ENCODE results near the gene CYP1A2. TPM values are rescaled to one million over a fixed set of nuclear protein-coding genes. Genes with fewer than 3 reads are reported as not detected.
"Not testable (repeated sequence)": the region's sequence is repeated elsewhere in the genome, so short reads cannot be mapped to it uniquely, and the experiment has no call there.

The CYP1A2 gene
- total RNA-seq, 1 experiment from 2014 or later: not detected

GRCh38 chr15:74735305-74735704 lies 13.3 kb upstream of the CYP1A2 start:
- H3K14ac ChIP-seq (ENCODE audit: insufficient read depth, low read length): no peak overlapping the region
- Mint-ChIP-seq H3K9me3 (peaks cover 0 to 3% of the 10 kb centered on the region in 2 experiments; a peak in 1 of 5 replicates), H3K36me3 (ENCODE audit: insufficient read depth in 1 of 3, low read depth in 3 of 3) (no peaks in the 10 kb centered on the region), H3K4me1 (peaks cover 5 to 6% of the 10 kb centered on the region in 2 experiments; a peak in 2 of 4 replicates), H3K4me3 (no peak overlapping the region), H3K27ac (no peak overlapping the region), H3K27me3 (ENCODE audit: low read depth) (peaks cover 82% of the 10 kb centered on the region)
- no peak overlapping the region for H2BK20ac ChIP-seq (ENCODE audit: low read depth, low read length, poor library complexity, severe bottlenecking)
- TF ChIP-seq CTCF (conservative IDR thresholded peaks at IDR 0.05): no peak
- H3K9me3 ChIP-seq (ENCODE audit: control insufficient read depth, low read depth, low read length): no peaks in the 10 kb centered on the region
- H3K18ac ChIP-seq (ENCODE audit: insufficient read length, low read depth, low read length): no peak overlapping the region
- H2BK5ac ChIP-seq (ENCODE audit: insufficient read length, low read length): no peak overlapping the region
- no peak overlapping the region for H2AFZ ChIP-seq (ENCODE audit: low read length)
- no peak overlapping the region for H2BK12ac ChIP-seq (ENCODE audit: insufficient read length, low read depth, low read length)
- no peak overlapping the region for H3K9ac ChIP-seq (ENCODE audit: extremely low read depth, insufficient read length, low read length)
- no peak overlapping the region for H3K23ac ChIP-seq (ENCODE audit: insufficient read length, low read depth, low read length)
- no peak overlapping the region for H4K5ac ChIP-seq (ENCODE audit: insufficient read length, low read depth, low read length)
- H2AK5ac ChIP-seq (ENCODE audit: insufficient read length, low read length): no peak overlapping the region
- H2BK120ac ChIP-seq (ENCODE audit: low read depth, low read length, poor library complexity, severe bottlenecking): no peak overlapping the region
- no CpG with 5 or more reads among the region's 3 CpGs for WGBS (ENCODE audit: extremely low coverage, insufficient read length, low lambda C conversion rate)
- H4K91ac ChIP-seq (ENCODE audit: insufficient read length, low read depth, low read length): no peak overlapping the region
- H3K27me3 ChIP-seq (ENCODE audit: insufficient read depth, low read length): no peaks in the 10 kb centered on the region
- DNase-seq: no peak
- no peak overlapping the region for H2BK15ac ChIP-seq (ENCODE audit: low read depth, low read length)
- H3T11ph ChIP-seq (ENCODE audit: low read length): no peak overlapping the region
- H3K4me2 ChIP-seq (ENCODE audit: insufficient read depth, insufficient read length, low read length): no peak overlapping the region
- H3K27ac ChIP-seq (ENCODE audit: insufficient read length, low read depth, low read length): no peak overlapping the region
- no peak overlapping the region for H3K56ac ChIP-seq (ENCODE audit: insufficient read length, low read depth, low read length)
- no peak overlapping the region for H3K4ac ChIP-seq (ENCODE audit: low read depth, low read length)
- H4K8ac ChIP-seq (replicated peaks; ENCODE audit: insufficient read length, low read depth, low read length): no peak overlapping the region
- no peaks in the 10 kb centered on the region for H4K20me1 ChIP-seq (ENCODE audit: control insufficient read depth, insufficient read depth, insufficient read length)
- no peaks in the 10 kb centered on the region for H3K79me2 ChIP-seq (ENCODE audit: insufficient read depth, low read length)
- no peaks in the 10 kb centered on the region for H3K23me2 ChIP-seq (ENCODE audit: insufficient read length, low read depth, low read length, poor library complexity, severe bottlenecking)
- no peaks in the 10 kb centered on the region for H3K4me1 ChIP-seq (ENCODE audit: insufficient read depth, low read length)
- H3K79me1 ChIP-seq (ENCODE audit: insufficient read depth, low read depth, low read length, poor library complexity, severe bottlenecking): no peaks in the 10 kb centered on the region

DNA sequence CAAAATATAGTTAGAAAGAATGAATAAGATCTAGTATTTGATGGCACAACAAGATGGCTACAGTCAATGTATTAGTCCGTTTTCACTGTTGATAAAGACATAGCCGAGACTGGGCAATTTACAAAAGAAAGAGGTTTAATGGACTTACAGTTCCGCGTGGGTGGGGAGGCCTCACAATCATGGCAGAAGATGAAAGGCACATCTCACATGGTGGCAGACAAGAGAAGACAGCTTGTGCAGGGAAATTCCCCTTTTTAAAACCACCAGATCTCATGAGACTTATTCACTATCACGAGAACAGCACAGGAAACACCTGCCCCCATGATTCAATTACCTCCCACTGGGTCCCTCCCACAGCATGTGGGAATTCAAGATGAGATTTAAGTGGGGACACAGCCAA lies 10.4 kb upstream of the CYP1A2 start:
- not testable (repeated sequence) for H2BK5ac ChIP-seq (ENCODE audit: insufficient read length, low read length); H3K4me1 Mint-ChIP-seq; H3K18ac ChIP-seq (ENCODE audit: insufficient read length, low read depth, low read length); H3K79me1 ChIP-seq (ENCODE audit: insufficient read depth, low read depth, low read length, poor library complexity, severe bottlenecking); H2BK20ac ChIP-seq (ENCODE audit: low read depth, low read length, poor library complexity, severe bottlenecking); H3K23me2 ChIP-seq (ENCODE audit: insufficient read length, low read depth, low read length, poor library complexity, severe bottlenecking); H3K9me3 ChIP-seq (ENCODE audit: control insufficient read depth, low read depth, low read length); H4K5ac ChIP-seq (ENCODE audit: insufficient read length, low read depth, low read length); H2AK5ac ChIP-seq (ENCODE audit: insufficient read length, low read length); H3K4me3 Mint-ChIP-seq; H3K27ac ChIP-seq (ENCODE audit: insufficient read length, low read depth, low read length); H3K79me2 ChIP-seq (ENCODE audit: insufficient read depth, low read length); H3K36me3 Mint-ChIP-seq (ENCODE audit: insufficient read depth in 1 of 3, low read depth in 3 of 3); H4K91ac ChIP-seq (ENCODE audit: insufficient read length, low read depth, low read length); H3K56ac ChIP-seq (ENCODE audit: insufficient read length, low read depth, low read length); DNase-seq; H2BK15ac ChIP-seq (ENCODE audit: low read depth, low read length); H3K27ac Mint-ChIP-seq; H2BK12ac ChIP-seq (ENCODE audit: insufficient read length, low read depth, low read length); H4K8ac ChIP-seq (replicated peaks; ENCODE audit: insufficient read length, low read depth, low read length); H3K4ac ChIP-seq (ENCODE audit: low read depth, low read length); H3K4me2 ChIP-seq (ENCODE audit: insufficient read depth, insufficient read length, low read length); H4K20me1 ChIP-seq (ENCODE audit: control insufficient read depth, insufficient read depth, insufficient read length); H3K9me3 Mint-ChIP-seq; H3K23ac ChIP-seq (ENCODE audit: insufficient read length, low read depth, low read length); H3T11ph ChIP-seq (ENCODE audit: low read length); H3K14ac ChIP-seq (ENCODE audit: insufficient read depth, low read length); H3K4me1 ChIP-seq (ENCODE audit: insufficient read depth, low read length); H2BK120ac ChIP-seq (ENCODE audit: low read depth, low read length, poor library complexity, severe bottlenecking); H3K27me3 ChIP-seq (ENCODE audit: insufficient read depth, low read length); H3K9ac ChIP-seq (ENCODE audit: extremely low read depth, insufficient read length, low read length); H2AFZ ChIP-seq (ENCODE audit: low read length)
- no CpG with 5 or more reads among the region's 5 CpGs for WGBS (ENCODE audit: extremely low coverage, insufficient read length, low lambda C conversion rate)
- H3K27me3 Mint-ChIP-seq (ENCODE audit: low read depth): peaks cover 73% of the 10 kb centered on the region

Measured in H9 (cell line).